ENCODE data around the gene EIF3L.
A peak's percentile ranks its signal among the peaks of the same experiment; 100 is the strongest.

The EIF3L gene

DNA sequence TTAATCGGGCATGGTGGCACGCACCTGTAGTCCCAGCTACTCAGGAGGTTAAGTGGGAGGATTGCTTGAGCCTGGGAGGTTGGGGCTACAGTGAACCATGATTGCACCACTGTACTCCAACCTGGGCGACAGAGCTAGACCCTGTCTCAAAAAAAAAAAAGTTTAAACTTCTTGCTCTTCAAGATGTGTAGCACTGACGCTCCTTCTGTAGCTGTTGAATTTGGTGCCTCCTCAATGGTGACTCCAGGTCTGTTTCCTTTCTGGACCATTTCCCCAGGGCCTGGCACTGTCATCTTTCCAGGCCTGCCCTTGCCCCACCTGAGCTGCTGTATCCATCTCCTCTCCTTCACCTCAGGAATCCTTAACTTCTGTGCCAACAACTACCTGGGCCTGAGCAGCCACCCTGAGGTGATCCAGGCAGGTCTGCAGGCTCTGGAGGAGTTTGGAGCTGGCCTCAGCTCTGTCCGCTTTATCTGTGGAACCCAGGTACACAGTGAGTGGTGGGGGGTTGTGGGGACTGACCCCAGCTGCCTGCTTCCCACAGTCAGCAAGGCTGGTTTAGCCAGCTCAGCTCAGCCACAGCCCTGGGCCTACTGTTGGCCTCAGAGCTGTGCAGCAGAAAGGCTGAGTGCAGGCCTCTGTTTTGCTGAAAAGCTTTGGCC is 39.4 kb upstream of the EIF3L start:
- H3K79me1 ChIP-seq (ENCODE audit: low read length): peaks cover 7% of the 10 kb centered on the region
- H2BK5ac ChIP-seq (ENCODE audit: low read depth, low read length, poor library complexity): no peak overlapping the region
- H2BK120ac ChIP-seq (ENCODE audit: insufficient read depth, low read length, poor library complexity): no peak overlapping the region
- H4K12ac ChIP-seq (ENCODE audit: low read depth, low read length): no peak overlapping the region
- peaks cover 2% of the 10 kb centered on the region for H3K79me2 ChIP-seq (ENCODE audit: control insufficient read depth, insufficient read depth, low read length, poor library complexity)
- H3K14ac ChIP-seq (ENCODE audit: low read length): no peak overlapping the region
- no peak overlapping the region for H3K23ac ChIP-seq (ENCODE audit: low read length)
- no peak overlapping the region for H4K91ac ChIP-seq (ENCODE audit: low read depth, low read length)
- H3K27me3 ChIP-seq (ENCODE audit: insufficient read depth, low read length): no peaks in the 10 kb centered on the region
- H3K36me3 ChIP-seq (ENCODE audit: control insufficient read depth in 1 of 2, insufficient read depth in 2 of 2, low read length in 2 of 2): peaks cover 0 to 7% of the 10 kb centered on the region in 2 experiments
- H3K4me2 ChIP-seq (ENCODE audit: low read length): no peak overlapping the region
- no CpG with 5 or more reads among the region's 5 CpGs for WGBS (ENCODE audit: extremely low coverage, insufficient coverage, insufficient read length)
- H2BK12ac ChIP-seq (ENCODE audit: low read length): no peak overlapping the region
- H3K18ac ChIP-seq (ENCODE audit: low read length): no peak overlapping the region
- H3K4ac ChIP-seq (ENCODE audit: low read depth, low read length): no peak overlapping the region
- DNase-seq: no peak
- peaks cover 14 to 19% of the 10 kb centered on the region in 2 experiments for H3K4me1 ChIP-seq (ENCODE audit: control insufficient read depth in 1 of 2, insufficient read depth in 2 of 2, low read length in 2 of 2)
- no peak overlapping the region for H3K4me3 ChIP-seq (ENCODE audit: low read depth, low read length)
- H2AK5ac ChIP-seq (ENCODE audit: low read length): no peak overlapping the region
- H3K9me3 ChIP-seq (ENCODE audit: insufficient read depth, low read depth, low read length): peaks cover 2% of the 10 kb centered on the region
- H3K9ac ChIP-seq (ENCODE audit: low read length): no peak overlapping the region
- H2AFZ ChIP-seq (ENCODE audit: insufficient read depth, low read length, poor library complexity): no peak overlapping the region
- no peak overlapping the region for H3K27ac ChIP-seq (ENCODE audit: low read depth, low read length)
- no peak overlapping the region for H4K8ac ChIP-seq (ENCODE audit: low read depth, low read length)

DNA sequence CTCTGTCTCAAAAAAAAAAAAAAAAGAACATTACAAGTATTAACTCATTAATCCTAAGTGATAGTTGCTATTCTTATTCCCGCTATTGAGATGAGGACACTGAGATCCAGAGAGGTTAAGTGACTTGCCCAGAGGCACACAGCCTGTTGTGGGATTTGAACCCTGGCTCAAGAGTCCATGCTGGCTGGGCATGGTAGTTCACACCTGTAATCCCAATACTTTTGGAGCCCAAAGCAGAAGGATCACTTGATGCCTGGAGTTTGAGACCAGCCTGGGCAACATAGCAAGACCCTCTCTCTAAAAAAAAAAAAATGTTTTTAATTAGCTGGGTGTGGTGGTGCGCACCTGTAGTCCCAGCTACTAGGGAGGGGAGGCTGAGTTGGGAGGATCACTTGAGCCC is 37.4 kb upstream of the EIF3L start:
- H3K4me2 ChIP-seq (ENCODE audit: low read length): no peak overlapping the region
- no CpG with 5 or more reads among the region's 2 CpGs for WGBS (ENCODE audit: extremely low coverage, insufficient coverage, insufficient read length)
- DNase-seq: no peak
- no peak overlapping the region for H3K4me3 ChIP-seq (ENCODE audit: low read depth, low read length)
- H3K27me3 ChIP-seq (ENCODE audit: insufficient read depth, low read length): no peaks in the 10 kb centered on the region
- no peak overlapping the region for H3K9ac ChIP-seq (ENCODE audit: low read length)
- H3K4me1 ChIP-seq (ENCODE audit: control insufficient read depth in 1 of 2, insufficient read depth in 2 of 2, low read length in 2 of 2): peaks cover 2 to 4% of the 10 kb centered on the region in 2 experiments
- no peak overlapping the region for H3K27ac ChIP-seq (ENCODE audit: low read depth, low read length)
- no peak overlapping the region for H2AK5ac ChIP-seq (ENCODE audit: low read length)
- no peak overlapping the region for H3K23ac ChIP-seq (ENCODE audit: low read length)
- H2BK5ac ChIP-seq (ENCODE audit: low read depth, low read length, poor library complexity): no peak overlapping the region
- H2AFZ ChIP-seq (ENCODE audit: insufficient read depth, low read length, poor library complexity): no peak overlapping the region
- H3K9me3 ChIP-seq (ENCODE audit: insufficient read depth, low read depth, low read length): peaks cover 2% of the 10 kb centered on the region
- no peak overlapping the region for H4K12ac ChIP-seq (ENCODE audit: low read depth, low read length)
- peaks cover 4 to 22% of the 10 kb centered on the region in 2 experiments for H3K36me3 ChIP-seq (ENCODE audit: control insufficient read depth in 1 of 2, insufficient read depth in 2 of 2, low read length in 2 of 2)
- no peaks in the 10 kb centered on the region for H3K79me2 ChIP-seq (ENCODE audit: control insufficient read depth, insufficient read depth, low read length, poor library complexity)
- no peak overlapping the region for H3K18ac ChIP-seq (ENCODE audit: low read length)
- peaks cover 2% of the 10 kb centered on the region for H3K79me1 ChIP-seq (ENCODE audit: low read length)
- no peak overlapping the region for H2BK12ac ChIP-seq (ENCODE audit: low read length)
- H4K91ac ChIP-seq (ENCODE audit: low read depth, low read length): no peak overlapping the region
- H3K14ac ChIP-seq (ENCODE audit: low read length): no peak overlapping the region
- no peak overlapping the region for H2BK120ac ChIP-seq (ENCODE audit: insufficient read depth, low read length, poor library complexity)
- no peak overlapping the region for H4K8ac ChIP-seq (ENCODE audit: low read depth, low read length)
- H3K4ac ChIP-seq (ENCODE audit: low read depth, low read length): no peak overlapping the region

DNA sequence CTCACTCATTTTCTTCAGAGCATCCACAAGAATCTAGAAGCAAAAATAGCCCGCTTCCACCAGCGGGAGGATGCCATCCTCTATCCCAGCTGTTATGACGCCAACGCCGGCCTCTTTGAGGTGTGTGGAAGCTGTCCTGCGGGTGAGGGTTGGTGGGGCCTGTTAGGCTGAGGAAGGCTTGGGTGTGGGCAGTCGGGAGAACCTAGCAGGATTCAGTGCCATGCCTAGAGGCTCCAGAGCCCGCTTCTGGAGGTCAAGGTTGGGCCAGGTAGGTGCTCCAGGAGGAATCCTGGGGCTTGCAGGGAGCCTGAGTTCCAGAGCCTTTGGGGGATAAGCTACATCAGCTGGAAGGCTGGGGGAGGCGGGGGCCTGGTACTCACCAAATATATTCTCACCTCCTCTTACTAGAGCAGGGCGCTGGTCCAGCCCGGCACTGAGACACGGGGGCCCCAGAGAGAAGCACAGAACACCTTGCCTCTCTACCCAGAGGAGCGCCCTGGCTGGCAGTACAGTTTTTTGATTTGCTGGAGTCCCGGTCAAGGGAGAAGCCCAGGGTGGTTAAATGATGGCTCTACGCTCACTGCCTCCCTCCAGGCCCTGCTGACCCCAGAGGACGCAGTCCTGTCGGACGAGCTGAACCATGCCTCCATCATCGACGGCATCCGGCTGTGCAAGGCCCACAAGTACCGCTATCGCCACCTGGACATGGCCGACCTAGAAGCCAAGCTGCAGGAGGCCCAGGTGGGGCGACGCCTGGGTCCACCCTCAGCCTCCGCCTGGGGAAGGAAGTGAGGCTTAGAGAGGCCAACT is 36.1 kb upstream of the EIF3L start:
- H3K18ac ChIP-seq (ENCODE audit: low read length): no peak overlapping the region
- H4K91ac ChIP-seq (ENCODE audit: low read depth, low read length): no peak overlapping the region
- no peak overlapping the region for H2AFZ ChIP-seq (ENCODE audit: insufficient read depth, low read length, poor library complexity)
- no peak overlapping the region for H2BK5ac ChIP-seq (ENCODE audit: low read depth, low read length, poor library complexity)
- H3K9ac ChIP-seq (ENCODE audit: low read length): no peak overlapping the region
- no peak overlapping the region for H2AK5ac ChIP-seq (ENCODE audit: low read length)
- peak in 1 of 2 donors; percentile 34 for DNase-seq
- H2BK120ac ChIP-seq (ENCODE audit: insufficient read depth, low read length, poor library complexity): no peak overlapping the region
- H3K79me1 ChIP-seq (ENCODE audit: low read length): peaks cover 3% of the 10 kb centered on the region
- H3K27me3 ChIP-seq (ENCODE audit: insufficient read depth, low read length): no peaks in the 10 kb centered on the region
- peaks cover 2 to 6% of the 10 kb centered on the region in 2 experiments for H3K4me1 ChIP-seq (ENCODE audit: control insufficient read depth in 1 of 2, insufficient read depth in 2 of 2, low read length in 2 of 2)
- no peak overlapping the region for H3K23ac ChIP-seq (ENCODE audit: low read length)
- no peak overlapping the region for H4K12ac ChIP-seq (ENCODE audit: low read depth, low read length)
- H3K4ac ChIP-seq (ENCODE audit: low read depth, low read length): no peak overlapping the region
- H3K79me2 ChIP-seq (ENCODE audit: control insufficient read depth, insufficient read depth, low read length, poor library complexity): no peaks in the 10 kb centered on the region
- no peak overlapping the region for H3K4me3 ChIP-seq (ENCODE audit: low read depth, low read length)
- H3K27ac ChIP-seq (ENCODE audit: low read depth, low read length): no peak overlapping the region
- no peak overlapping the region for H4K8ac ChIP-seq (ENCODE audit: low read depth, low read length)
- peaks cover 2% of the 10 kb centered on the region for H3K9me3 ChIP-seq (ENCODE audit: insufficient read depth, low read depth, low read length)
- H3K14ac ChIP-seq (ENCODE audit: low read length): no peak overlapping the region
- no peak overlapping the region for H3K4me2 ChIP-seq (ENCODE audit: low read length)
- no peak overlapping the region for H2BK12ac ChIP-seq (ENCODE audit: low read length)
- no CpG with 5 or more reads among the region's 27 CpGs for WGBS (ENCODE audit: extremely low coverage, insufficient coverage, insufficient read length)
- H3K36me3 ChIP-seq (ENCODE audit: control insufficient read depth in 1 of 2, insufficient read depth in 2 of 2, low read length in 2 of 2): peaks cover 4 to 22% of the 10 kb centered on the region in 2 experiments

DNA sequence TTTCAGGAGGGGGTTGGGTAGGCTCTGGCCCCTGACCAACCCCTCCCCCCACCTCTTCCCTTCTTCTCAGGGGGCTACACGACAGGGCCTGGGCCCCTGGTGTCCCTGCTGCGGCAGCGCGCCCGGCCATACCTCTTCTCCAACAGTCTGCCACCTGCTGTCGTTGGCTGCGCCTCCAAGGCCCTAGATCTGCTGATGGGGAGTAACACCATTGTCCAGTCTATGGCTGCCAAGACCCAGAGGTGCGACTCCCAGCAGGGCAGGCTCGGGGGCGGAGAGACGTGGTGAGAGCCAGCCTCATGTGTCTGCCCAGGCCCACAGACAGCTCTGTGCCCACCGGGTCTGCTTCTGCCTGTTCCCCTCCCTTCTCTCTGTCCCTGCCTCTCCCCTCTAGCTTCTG is 33.6 kb upstream of the EIF3L start:
- H3K23ac ChIP-seq (ENCODE audit: low read length): no peak overlapping the region
- peaks cover 3% of the 10 kb centered on the region for H3K79me1 ChIP-seq (ENCODE audit: low read length)
- no peak overlapping the region for H4K91ac ChIP-seq (ENCODE audit: low read depth, low read length)
- H2BK12ac ChIP-seq (ENCODE audit: low read length): no peak overlapping the region
- H3K9ac ChIP-seq (ENCODE audit: low read length): no peak overlapping the region
- no peak overlapping the region for H2AK5ac ChIP-seq (ENCODE audit: low read length)
- H3K4me3 ChIP-seq (ENCODE audit: low read depth, low read length): no peak overlapping the region
- no peaks in the 10 kb centered on the region for H3K79me2 ChIP-seq (ENCODE audit: control insufficient read depth, insufficient read depth, low read length, poor library complexity)
- peaks cover 7% of the 10 kb centered on the region for H3K9me3 ChIP-seq (ENCODE audit: insufficient read depth, low read depth, low read length)
- H3K27me3 ChIP-seq (ENCODE audit: insufficient read depth, low read length): peaks cover 10% of the 10 kb centered on the region
- no peak for DNase-seq
- no peak overlapping the region for H3K4ac ChIP-seq (ENCODE audit: low read depth, low read length)
- no peak overlapping the region for H3K27ac ChIP-seq (ENCODE audit: low read depth, low read length)
- H3K14ac ChIP-seq (ENCODE audit: low read length): no peak overlapping the region
- H4K12ac ChIP-seq (ENCODE audit: low read depth, low read length): no peak overlapping the region
- H3K4me2 ChIP-seq (ENCODE audit: low read length): no peak overlapping the region
- H2AFZ ChIP-seq (ENCODE audit: insufficient read depth, low read length, poor library complexity): no peak overlapping the region
- peaks cover 4 to 20% of the 10 kb centered on the region in 2 experiments for H3K36me3 ChIP-seq (ENCODE audit: control insufficient read depth in 1 of 2, insufficient read depth in 2 of 2, low read length in 2 of 2)
- H4K8ac ChIP-seq (ENCODE audit: low read depth, low read length): no peak overlapping the region
- no peak overlapping the region for H2BK5ac ChIP-seq (ENCODE audit: low read depth, low read length, poor library complexity)
- H3K4me1 ChIP-seq (ENCODE audit: control insufficient read depth in 1 of 2, insufficient read depth in 2 of 2, low read length in 2 of 2): peaks cover 8 to 13% of the 10 kb centered on the region in 2 experiments
- no peak overlapping the region for H2BK120ac ChIP-seq (ENCODE audit: insufficient read depth, low read length, poor library complexity)
- H3K18ac ChIP-seq (ENCODE audit: low read length): no peak overlapping the region
- WGBS (ENCODE audit: extremely low coverage, insufficient coverage, insufficient read length): no CpG with 5 or more reads among the region's 12 CpGs

Data from trophoblast cell (in vitro differentiated cells and primary cell).